Central memory CD4-positive, alpha-beta T cell (primary cell): ENCODE measurements around the gene IGSF8.
A peak's percentile ranks its signal among the peaks of the same experiment; 100 is the strongest.

Source experiments
- DNase-seq: peaks from one replicate; pipeline ENCODE4 v3.0.0; 2022

The IGSF8 gene

DNA sequence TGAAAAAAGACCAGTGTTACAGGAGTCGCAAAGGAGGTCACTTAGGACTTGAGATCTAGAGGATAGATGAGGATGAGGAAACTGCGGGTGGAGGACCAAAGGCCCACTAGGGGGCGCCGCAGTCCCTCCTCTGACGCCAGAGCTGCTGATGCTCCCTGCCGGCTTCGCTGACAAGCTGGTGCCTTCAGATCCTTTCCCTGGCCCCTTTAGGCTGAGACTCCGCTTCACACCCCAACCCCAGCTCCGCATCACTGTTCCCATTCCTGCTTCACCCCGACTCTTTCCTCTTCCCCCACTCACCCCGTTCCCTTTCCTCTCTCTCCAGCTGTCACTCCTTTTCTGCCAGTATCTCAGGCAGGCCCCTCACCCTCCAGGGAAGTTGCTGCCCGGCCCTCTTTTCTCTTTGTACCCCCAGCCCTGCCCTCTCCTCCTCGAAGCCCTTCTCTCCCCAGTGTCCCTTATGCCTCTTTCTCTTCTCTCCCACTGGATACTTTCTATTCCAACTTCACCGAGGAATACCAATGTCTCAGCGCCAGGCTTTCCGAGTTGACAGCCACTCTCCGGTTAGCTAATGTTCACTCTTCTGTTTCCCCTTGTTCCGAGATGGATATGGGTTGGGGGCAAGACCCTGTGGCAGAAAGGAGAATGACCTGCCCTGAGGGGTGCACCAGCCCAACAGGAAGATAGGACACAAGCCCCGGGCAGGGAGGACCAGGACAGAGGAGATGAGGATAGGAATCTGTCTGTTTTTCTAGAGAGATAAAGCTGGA lies 12.5 kb downstream of the IGSF8 start:
- peak; percentile 56 for DNase-seq

- no peak for DNase-seq
Measured at GRCh38 chr1:160084771-160085321, 13.6 kb downstream of the IGSF8 start.

DNA sequence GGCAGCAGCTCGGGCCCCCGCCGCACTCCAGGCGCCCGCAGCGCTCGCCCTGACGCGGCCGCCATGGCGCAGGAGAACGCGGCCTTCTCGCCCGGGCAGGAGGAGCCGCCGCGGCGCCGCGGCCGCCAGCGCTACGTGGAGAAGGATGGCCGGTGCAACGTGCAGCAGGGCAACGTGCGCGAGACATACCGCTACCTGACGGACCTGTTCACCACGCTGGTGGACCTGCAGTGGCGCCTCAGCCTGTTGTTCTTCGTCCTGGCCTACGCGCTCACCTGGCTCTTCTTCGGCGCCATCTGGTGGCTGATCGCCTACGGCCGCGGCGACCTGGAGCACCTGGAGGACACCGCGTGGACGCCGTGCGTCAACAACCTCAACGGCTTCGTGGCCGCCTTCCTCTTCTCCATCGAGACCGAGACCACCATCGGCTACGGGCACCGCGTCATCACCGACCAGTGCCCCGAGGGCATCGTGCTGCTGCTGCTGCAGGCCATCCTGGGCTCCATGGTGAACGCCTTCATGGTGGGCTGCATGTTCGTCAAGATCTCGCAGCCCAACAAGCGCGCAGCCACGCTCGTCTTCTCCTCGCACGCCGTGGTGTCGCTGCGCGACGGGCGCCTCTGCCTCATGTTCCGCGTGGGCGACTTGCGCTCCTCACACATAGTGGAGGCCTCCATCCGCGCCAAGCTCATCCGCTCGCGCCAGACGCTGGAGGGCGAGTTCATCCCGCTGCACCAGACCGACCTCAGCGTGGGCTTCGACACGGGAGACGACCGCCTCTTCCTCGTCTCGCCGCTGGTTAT lies 14.2 kb downstream of the IGSF8 start:
- DNase-seq, result peak; percentile 61

- DNase-seq, result no peak
Measured at GRCh38 chr1:160082926-160083325, 15.5 kb downstream of the IGSF8 start.

DNA sequence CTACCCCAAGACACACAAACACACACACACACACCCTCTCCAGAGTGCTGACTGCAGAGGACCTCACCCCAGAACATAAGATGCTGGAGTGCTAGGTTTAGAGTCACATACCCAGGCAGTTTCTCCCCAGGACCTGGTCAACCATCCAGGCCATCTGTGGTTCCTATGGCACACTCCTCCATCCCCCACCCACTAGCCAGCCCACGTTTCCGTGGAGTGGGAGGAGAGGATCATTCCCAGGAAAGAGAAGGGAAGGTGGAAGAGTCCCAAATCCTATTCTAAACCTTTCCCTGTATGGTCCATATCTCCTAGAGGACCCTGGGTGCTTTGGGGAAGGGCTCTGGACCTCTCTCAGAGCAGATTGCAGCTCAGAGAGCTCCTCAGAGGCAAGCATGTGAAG lies 15.9 kb downstream of the IGSF8 start:
- no peak for DNase-seq

DNA sequence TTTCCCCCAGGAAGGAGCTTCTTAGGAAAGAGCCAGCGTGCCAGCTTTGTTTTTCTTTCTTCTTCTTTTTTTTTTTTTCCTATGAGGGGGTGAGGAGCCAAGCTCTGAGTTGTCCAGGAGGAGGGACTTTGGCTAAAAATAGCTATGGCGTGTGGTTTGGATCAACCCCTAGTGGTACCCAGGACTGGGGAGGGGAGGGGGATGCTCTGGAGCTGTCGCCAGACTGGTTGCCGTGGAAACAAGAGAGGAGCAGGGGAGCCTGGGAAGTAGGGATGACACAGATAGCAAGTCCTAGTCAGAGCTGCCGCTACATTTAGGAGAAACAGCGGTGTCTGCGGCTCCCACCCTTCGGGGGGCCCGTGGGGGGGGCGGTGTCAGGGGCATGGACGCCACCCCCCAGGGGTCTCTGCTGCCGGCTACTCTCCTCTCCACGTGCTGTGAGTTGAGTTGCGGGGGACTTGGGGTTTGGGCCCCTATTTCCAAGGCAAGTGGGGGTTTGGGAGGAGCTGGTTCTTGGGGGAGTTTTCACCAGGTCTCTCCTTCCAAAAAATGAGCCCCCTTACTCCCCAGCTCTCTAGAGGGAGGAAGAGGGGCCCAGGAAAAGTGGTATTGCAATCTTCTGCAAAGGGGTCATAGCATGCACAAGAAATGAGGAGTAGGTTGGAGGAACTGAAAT lies 17.0 kb downstream of the IGSF8 start, which contains the start of gene KCNJ9:
Gene KCNJ9, plus strand, starts transcription at position 278 of the 676 bp plus-strand sequence. CDS start 2,493 bp downstream, outside the sequence.
- DNase-seq, result no peak

DNA sequence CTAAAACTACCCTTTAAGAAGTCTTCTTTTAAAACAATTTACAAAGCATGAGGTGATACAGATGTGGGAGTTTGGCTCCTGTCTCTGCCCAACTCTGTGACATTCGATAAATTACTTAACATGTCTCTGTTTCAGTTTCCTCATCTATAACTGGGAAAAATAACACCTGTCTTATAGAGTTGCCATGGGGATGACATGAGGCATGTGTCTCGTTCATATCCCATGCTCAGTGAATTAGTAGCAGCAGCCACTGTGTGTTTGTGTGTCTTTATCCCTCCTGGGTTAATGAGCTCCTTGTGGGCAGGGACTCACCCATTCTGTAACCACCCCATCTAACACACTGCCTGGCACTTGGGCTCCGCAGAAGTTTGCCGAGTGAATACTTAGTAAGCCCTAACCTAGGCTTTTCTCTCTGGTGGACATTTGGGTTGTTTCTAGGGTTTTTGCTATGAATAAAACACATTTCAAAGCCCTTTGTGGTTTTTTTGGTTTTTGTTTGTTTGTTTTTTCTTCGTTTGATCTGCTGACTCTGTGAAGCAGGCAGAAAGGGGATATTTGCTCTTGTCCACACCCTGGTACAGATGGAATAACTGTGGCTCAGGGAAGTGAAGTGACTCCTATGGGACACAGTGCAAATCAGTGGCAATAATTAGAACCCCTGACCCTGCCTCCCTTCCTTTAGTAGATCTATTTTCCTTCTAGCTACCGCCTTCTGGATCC lies 17.9 kb downstream of the IGSF8 start:
- no peak for DNase-seq

DNA sequence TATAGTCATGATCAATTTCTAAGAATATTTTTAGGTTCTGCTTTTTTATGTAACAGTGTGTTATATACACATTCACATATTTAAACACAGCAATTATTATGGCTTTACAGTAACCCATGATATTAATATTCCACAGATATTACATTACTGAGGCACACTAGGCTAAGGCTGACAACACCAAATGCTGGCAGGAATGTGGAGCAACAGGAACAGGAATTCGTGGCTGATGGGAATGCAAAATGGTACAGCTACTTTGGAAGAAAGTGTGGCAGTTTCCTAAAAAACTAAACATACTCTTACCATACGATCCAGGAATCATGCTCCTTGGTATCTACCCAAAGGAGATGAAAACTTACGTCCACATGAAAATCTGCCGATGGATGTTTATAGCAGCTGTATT lies 19.0 kb downstream of the IGSF8 start:
- no peak for DNase-seq

DNA sequence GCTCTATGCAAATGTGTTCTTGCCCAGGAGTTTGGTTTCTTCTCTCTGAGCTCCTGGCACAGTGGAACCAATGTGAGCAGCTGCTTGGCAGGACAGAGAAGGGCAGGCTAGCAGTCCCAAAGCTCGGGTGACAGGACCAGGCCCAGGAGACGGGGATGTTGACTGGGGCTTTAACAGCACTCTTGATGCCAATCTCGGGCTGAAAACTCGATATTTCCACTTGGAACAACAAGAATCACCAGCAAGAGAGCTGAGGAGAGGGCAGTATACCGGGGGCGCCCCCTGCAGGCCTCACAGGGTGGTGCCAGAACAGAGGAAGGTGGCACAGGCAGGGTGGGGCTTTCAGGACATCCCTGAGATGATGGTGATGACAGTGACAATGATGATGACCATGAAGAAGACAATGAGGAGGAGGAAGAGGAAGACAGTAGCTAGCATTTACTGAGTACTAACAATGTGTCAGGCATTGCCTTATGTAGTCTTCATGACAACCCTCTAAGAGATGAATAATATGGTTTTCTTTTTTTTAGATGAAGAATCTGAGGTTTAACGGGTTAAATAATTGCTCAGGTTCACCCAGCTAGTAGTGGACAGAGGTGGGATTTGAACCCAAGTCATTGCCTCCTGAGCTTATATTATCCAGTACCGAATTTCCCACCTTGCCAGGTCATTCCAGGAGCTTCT lies 19.8 kb downstream of the IGSF8 start:
- DNase-seq, result peak; percentile 46

- DNase-seq, result no peak
Measured at GRCh38 chr1:160077486-160077885, 20.9 kb downstream of the IGSF8 start.

DNA sequence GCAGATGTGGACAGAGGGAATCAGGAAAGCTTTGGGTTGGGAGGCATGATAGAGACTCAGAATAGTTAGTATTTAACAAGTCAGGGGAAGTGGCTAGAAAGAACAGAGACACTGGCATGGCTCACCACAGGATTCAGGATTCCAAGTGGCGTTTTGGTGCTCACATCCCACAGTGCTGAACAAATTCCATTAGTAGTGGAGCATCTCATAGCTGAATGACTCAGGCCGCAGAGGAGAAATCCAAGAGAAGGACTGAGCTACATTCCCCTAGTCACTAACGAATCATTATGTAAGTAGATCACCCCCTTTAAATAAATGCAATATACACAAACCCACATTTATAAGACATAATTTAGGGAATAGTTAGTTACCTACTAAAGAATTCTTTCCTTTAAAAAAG lies 22.1 kb downstream of the IGSF8 start:
- DNase-seq, result no peak

DNA sequence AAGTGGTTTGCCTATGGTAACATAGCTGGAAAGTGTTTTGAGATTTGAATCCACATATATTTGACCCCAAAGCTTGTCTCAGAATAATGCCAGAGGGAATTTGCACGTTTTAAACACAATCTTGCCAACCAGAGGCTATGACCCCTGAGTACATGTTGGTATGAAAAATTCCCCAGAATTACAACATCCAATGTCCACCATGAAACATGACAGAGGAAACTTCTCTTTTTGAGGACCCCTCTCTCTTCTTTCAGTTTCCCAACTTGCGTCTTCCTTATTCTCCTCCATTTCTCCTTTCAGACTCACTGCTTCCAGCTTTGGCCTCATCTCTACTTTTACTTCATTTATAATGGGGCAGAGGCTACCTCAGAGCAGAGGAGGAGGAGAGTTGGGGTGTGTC lies 22.6 kb downstream of the IGSF8 start:
- no peak for DNase-seq

GRCh38 chr1:160074865-160075264 lies 23.6 kb downstream of the IGSF8 start:
- no peak for DNase-seq

GRCh38 chr1:160071289-160071688 lies 27.1 kb downstream of the IGSF8 start:
- no peak for DNase-seq

- DNase-seq, result peak; percentile 40
Measured at GRCh38 chr1:160070243-160071163, 27.9 kb downstream of the IGSF8 start.

DNA sequence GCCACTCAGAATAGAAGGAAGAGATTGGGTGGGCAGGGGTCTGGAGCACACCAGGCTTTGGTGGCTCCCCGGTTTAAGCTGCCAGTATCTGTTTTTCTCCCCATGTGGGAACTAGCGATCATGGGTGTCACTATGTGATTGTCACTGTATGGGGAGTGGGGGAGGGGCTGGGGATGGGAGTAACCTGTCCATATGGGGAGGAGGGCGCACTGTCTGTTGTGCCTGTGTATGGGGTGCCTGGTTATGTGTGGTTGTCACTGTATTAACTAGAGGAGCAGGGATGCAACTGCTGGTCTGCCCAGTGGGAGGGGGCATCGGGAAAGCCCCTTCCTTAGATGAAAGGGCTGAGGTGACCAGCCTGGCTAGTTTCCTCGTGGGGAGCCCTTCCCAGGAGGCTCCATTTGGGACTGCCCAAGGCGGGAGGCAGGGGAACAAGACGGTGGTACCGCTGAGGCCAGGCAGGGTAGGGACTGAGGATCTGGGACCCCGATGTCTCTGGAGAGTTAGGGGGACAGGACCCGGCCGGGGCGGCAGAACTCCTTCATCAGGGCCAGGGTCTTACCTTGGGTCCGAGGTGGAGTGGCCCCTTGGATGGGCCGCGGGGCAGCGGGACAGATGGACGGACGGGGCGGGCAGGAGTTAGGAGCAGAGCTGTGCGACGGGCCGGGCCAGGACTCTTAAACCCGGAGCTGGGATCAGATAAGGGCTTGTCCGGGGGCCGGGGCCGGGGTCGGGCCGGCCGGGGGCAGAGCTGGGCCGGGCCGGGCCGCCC lies 28.8 kb downstream of the IGSF8 start, which contains the start of gene KCNJ10:
Gene KCNJ10, minus strand, starts transcription at position 701 of the 772 bp plus-strand sequence. CDS start 27,628 bp downstream, outside the sequence.
- no peak for DNase-seq

- no peak for DNase-seq
Measured at GRCh38 chr1:160068225-160068624, 30.2 kb downstream of the IGSF8 start.

DNA sequence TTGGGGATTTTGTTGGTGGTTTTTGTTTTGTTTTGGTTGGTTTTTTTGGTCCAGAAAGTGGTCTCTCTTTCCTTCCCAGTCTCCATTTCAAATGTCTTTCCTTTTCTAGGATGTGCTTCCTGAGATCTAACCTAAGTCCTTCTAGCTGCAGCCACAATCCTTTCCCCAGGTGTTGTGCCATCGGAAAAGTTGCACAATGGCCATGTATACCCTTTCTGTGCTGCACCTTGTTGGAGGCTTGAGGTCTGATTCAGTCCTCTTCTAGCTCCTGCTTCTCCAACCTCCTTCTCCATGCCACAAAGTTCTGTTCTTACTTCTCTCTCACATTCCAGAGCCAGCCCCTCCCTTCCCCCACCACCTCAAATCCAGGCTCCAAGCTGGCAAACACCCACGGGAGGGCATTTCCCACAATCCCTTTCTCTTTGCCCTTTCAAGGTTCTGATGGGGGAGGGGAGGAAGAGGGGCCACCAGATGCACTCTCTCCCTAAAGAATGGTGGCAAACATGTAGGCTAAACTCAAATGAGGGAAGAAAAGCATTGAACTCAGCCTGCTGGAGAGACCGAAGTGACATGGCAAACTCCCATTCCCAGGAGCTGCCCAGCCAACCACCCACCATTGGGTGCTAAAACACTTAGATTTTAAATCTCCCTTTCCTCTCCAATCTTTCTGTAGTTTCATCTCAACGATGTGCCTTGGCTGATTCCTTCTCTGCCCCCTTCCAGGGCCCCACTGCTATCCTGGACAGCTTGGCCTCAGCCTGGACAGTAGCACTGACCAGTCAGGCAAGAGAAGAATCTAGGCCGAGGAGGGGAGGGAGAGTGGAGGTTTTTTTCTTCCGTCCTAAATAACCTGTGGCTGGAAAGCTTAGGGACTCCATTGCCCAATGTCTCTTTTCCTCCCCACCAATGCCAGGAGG lies 31.3 kb downstream of the IGSF8 start:
- DNase-seq, result no peak

GRCh38 chr1:160064746-160065145 lies 33.7 kb downstream of the IGSF8 start:
- DNase-seq, result no peak
